SK-N-SH treated with all-trans-retinoic acid at 6 μM for 48 hours (cell line): Measurements from ENCODE around the gene MPZL2.

Experiments used
- ATAC-seq: fragments of 200-7000 bp; cut with Tn5 transposase; 3 replicates; pipeline ENCODE4 v1.9.1; 2020; ENCODE audit warnings: mild to moderate bottlenecking, moderate library complexity
- BACH2 ChIP-seq: fragments of 250-450 bp; sonication (Bioruptor Pico); IDR thresholded peaks from 2 replicates; pipeline ENCODE4 v1.9.0; 2021; ENCODE audit warnings: mild to moderate bottlenecking, borderline replicate concordance
- CREB5 ChIP-seq: fragments of 250-450 bp; sonication (Bioruptor Pico); IDR thresholded peaks from 2 replicates; pipeline ENCODE4 v1.5.1; 2020; ENCODE audit warnings: low read depth, mild to moderate bottlenecking, moderate library complexity
- CSRNP3 ChIP-seq: fragments of 250-450 bp; sonication (Bioruptor Pico); IDR thresholded peaks from 2 replicates; pipeline ENCODE4 v1.5.1; 2021; ENCODE audit warnings: mild to moderate bottlenecking, moderate library complexity
- GLIS3 ChIP-seq: fragments of 250-450 bp; sonication (Bioruptor Pico); IDR thresholded peaks from 2 replicates; pipeline ENCODE4 v1.5.0; 2020; ENCODE audit warnings: mild to moderate bottlenecking, moderate library complexity
- ISL1 ChIP-seq: fragments of 250-450 bp; sonication (Bioruptor Pico); IDR thresholded peaks from 2 replicates; pipeline ENCODE4 v2.1.2; 2022; ENCODE audit warnings: mild to moderate bottlenecking, moderate library complexity
- OSR1 ChIP-seq: fragments of 250-450 bp; sonication (Bioruptor Pico); IDR thresholded peaks from 2 replicates; pipeline ENCODE4 v1.8.0; 2022; ENCODE audit warnings: moderate library complexity, mild to moderate bottlenecking, inconsistent platforms
- POU6F1 ChIP-seq: fragments of 250-450 bp; sonication (Bioruptor Pico); IDR thresholded peaks from 2 replicates; pipeline ENCODE4 v1.8.0; 2021; ENCODE audit warnings: low read depth, mild to moderate bottlenecking, moderate library complexity, borderline replicate concordance
- RARB ChIP-seq: fragments of 250-450 bp; sonication (Bioruptor Pico); IDR thresholded peaks from 2 replicates; pipeline ENCODE4 v1.8.0; 2021; ENCODE audit warnings: mild to moderate bottlenecking, moderate library complexity
- SNAI2 ChIP-seq: fragments of 250-450 bp; sonication (Bioruptor Pico); IDR thresholded peaks from 2 replicates; pipeline ENCODE4 v1.5.0; 2020; ENCODE audit warnings: mild to moderate bottlenecking, moderate library complexity
- TCF4 ChIP-seq: fragments of 250-450 bp; sonication (Bioruptor Pico); IDR thresholded peaks from 2 replicates; pipeline ENCODE4 v1.8.0; 2021; ENCODE audit warnings: mild to moderate bottlenecking, moderate library complexity, borderline replicate concordance
- TOX ChIP-seq: fragments of 250-450 bp; sonication (Bioruptor Pico); IDR thresholded peaks from 2 replicates; pipeline ENCODE4 v1.8.0; 2021; ENCODE audit warnings: mild to moderate bottlenecking, moderate library complexity, borderline replicate concordance
- ZC3H10 ChIP-seq: fragments of 250-450 bp; sonication (Bioruptor Pico); IDR thresholded peaks from 2 replicates; pipeline ENCODE4 v1.5.1; 2021; ENCODE audit warnings: mild to moderate bottlenecking, moderate library complexity
- ZFP3 ChIP-seq: fragments of 250-450 bp; sonication (Bioruptor Pico); IDR thresholded peaks from 2 replicates; pipeline ENCODE4 v1.5.0; 2020; ENCODE audit warnings: mild to moderate bottlenecking, moderate library complexity
- ZFP30 ChIP-seq: fragments of 450-650 bp; formaldehyde crosslinking; IDR thresholded peaks from 2 replicates; pipeline ENCODE4 v1.5.0; 2022; ENCODE audit warnings: mild to moderate bottlenecking, moderate library complexity
- ZNF70 ChIP-seq: fragments of 450-650 bp; formaldehyde crosslinking; IDR thresholded peaks from 2 replicates; pipeline ENCODE4 v1.5.0; 2020; ENCODE audit warnings: mild to moderate bottlenecking, moderate library complexity
- ZNF8 ChIP-seq: fragments of 450-650 bp; formaldehyde crosslinking; IDR thresholded peaks from 2 replicates; pipeline ENCODE4 v1.5.0; 2020; ENCODE audit warnings: mild to moderate bottlenecking, moderate library complexity
- TF ChIP-seq, protein P1 (sequence below): fragments of 250-450 bp; sonication (Bioruptor Pico); IDR thresholded peaks from 2 replicates; pipeline ENCODE4 v1.5.0; 2020; ENCODE audit warnings: mild to moderate bottlenecking, moderate library complexity
- TF ChIP-seq, protein P2 (sequence below): fragments of 250-450 bp; sonication (Bioruptor Pico); IDR thresholded peaks from 2 replicates; pipeline ENCODE4 v1.8.0; 2020; ENCODE audit warnings: mild to moderate bottlenecking, moderate library complexity, borderline replicate concordance

The MPZL2 gene

GRCh38 chr11:118301600-118302195 is 37.6 kb upstream of the MPZL2 start:
- ATAC-seq, result no peak
- no peak for TF ChIP-seq ISL1 (CRISPR knock-in tag)
- no peak for TF ChIP-seq ZC3H10

- TF ChIP-seq POU6F1 (CRISPR knock-in tag) (no peak), ZC3H10 (no peak)
- ATAC-seq, result no peak
Measured at GRCh38 chr11:118295815-118296454, 31.8 kb upstream of the MPZL2 start.

DNA sequence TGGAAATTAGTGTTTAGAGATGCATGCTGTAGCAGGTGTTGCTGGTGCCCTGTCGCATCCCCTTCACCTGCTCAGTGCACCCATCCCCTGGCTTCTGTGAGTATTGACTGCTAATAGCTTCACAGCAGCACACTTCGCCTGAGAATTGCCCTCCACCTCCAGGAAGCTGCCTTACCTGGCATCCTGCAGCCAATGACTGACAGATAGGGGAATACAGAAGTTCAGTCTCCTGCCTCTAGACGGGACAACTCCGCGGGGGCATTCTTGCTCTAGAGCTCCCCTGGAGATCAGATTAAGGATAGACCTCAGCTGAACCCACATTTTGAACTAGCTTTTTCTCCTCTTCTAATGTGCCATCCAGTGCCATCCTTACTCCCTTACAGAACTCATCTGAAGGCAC is 31.1 kb upstream of the MPZL2 start:
- no peak for ATAC-seq
- TF ChIP-seq ZNF70 (CRISPR knock-in tag) (no peak), GLIS3 (no peak)
- TF ChIP-seq, protein P1, sequence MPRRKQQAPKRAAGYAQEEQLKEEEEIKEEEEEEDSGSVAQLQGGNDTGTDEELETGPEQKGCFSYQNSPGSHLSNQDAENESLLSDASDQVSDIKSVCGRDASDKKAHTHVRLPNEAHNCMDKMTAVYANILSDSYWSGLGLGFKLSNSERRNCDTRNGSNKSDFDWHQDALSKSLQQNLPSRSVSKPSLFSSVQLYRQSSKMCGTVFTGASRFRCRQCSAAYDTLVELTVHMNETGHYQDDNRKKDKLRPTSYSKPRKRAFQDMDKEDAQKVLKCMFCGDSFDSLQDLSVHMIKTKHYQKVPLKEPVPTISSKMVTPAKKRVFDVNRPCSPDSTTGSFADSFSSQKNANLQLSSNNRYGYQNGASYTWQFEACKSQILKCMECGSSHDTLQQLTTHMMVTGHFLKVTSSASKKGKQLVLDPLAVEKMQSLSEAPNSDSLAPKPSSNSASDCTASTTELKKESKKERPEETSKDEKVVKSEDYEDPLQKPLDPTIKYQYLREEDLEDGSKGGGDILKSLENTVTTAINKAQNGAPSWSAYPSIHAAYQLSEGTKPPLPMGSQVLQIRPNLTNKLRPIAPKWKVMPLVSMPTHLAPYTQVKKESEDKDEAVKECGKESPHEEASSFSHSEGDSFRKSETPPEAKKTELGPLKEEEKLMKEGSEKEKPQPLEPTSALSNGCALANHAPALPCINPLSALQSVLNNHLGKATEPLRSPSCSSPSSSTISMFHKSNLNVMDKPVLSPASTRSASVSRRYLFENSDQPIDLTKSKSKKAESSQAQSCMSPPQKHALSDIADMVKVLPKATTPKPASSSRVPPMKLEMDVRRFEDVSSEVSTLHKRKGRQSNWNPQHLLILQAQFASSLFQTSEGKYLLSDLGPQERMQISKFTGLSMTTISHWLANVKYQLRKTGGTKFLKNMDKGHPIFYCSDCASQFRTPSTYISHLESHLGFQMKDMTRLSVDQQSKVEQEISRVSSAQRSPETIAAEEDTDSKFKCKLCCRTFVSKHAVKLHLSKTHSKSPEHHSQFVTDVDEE (CRISPR knock-in tag), result no peak

GRCh38 chr11:118294053-118294452 is 30.0 kb upstream of the MPZL2 start:
- ATAC-seq, result no peak
- TF ChIP-seq TOX (no peak), ZFP30 (CRISPR knock-in tag) (no peak), ZFP3 (CRISPR knock-in tag) (no peak), TCF4 (no peak), OSR1 (CRISPR knock-in tag) (no peak), POU6F1 (CRISPR knock-in tag) (no peak), CSRNP3 (CRISPR knock-in tag) (no peak), BACH2 (CRISPR knock-in tag) (no peak), ZNF8 (CRISPR knock-in tag) (no peak), CREB5 (no peak), RARB (CRISPR knock-in tag) (no peak), SNAI2 (no peak), ISL1 (CRISPR knock-in tag) (no peak)
- TF ChIP-seq, protein P2, sequence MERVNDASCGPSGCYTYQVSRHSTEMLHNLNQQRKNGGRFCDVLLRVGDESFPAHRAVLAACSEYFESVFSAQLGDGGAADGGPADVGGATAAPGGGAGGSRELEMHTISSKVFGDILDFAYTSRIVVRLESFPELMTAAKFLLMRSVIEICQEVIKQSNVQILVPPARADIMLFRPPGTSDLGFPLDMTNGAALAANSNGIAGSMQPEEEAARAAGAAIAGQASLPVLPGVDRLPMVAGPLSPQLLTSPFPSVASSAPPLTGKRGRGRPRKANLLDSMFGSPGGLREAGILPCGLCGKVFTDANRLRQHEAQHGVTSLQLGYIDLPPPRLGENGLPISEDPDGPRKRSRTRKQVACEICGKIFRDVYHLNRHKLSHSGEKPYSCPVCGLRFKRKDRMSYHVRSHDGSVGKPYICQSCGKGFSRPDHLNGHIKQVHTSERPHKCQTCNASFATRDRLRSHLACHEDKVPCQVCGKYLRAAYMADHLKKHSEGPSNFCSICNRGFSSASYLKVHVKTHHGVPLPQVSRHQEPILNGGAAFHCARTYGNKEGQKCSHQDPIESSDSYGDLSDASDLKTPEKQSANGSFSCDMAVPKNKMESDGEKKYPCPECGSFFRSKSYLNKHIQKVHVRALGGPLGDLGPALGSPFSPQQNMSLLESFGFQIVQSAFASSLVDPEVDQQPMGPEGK (CRISPR knock-in tag), result no peak
